HuH-7 (cell line): ENCODE measurements around the gene DDN.
A peak's percentile ranks its signal among the peaks of the same experiment; 100 is the strongest.

Experiments
- DNase-seq: peaks from one replicate; pipeline ENCODE4 v3.0.0; 2011; ENCODE audit warnings: low spot score

The DDN gene

DNA sequence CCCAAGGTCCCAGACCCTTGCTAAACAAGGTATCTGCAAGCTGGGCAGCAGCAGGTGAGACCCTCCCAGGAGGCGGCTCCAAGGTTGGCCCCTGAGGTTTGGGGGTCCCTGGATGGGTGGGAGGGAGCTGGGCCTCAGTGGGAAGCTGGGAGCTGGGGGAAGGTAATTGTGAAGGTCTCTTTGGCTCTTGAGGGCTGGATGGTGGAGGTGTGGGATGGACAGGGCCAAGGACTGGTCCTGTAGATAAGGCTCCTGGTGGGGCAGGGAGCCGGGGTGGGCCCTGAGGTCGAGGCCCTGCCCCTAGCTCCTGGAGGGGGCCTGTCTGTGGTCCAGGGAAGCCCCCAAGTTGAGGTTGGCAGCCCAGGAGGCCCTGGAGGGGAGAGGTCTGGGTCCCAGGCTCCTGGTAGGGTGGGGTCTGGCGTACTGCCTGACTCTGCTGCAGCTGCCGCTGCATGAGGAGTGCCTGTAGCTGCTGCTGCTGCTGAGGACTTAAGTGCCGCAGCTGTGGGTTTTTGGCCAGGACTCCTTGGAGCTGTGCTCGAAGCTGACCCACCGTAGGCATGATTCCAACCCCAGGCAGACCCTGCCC, 32.5 kb upstream of the DDN start:
- DNase-seq = no peak

- no peak for DNase-seq
These were observed 31.8 kb upstream of the DDN start for GRCh38 chr12:49030714-49031572.

DNA sequence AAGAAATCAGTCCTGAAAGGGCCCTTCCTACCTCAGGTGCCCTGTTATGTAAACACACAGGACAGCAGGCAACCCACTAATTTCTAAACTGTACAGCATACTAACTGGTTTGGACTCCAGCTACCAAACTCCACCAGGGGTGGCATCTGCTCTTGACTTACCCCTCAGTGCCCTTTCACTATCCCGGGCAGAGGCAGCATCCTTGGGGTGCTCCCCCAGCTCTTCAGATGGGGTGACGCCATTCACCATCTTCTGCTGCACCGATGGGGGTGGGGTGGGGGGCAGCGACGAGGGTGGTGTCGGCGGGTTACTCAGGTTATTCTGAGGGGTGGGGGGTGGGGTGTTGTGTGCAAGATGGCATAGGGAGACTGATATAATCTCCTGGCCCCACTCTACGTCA, 30.9 kb upstream of the DDN start:
- DNase-seq = no peak

DNA sequence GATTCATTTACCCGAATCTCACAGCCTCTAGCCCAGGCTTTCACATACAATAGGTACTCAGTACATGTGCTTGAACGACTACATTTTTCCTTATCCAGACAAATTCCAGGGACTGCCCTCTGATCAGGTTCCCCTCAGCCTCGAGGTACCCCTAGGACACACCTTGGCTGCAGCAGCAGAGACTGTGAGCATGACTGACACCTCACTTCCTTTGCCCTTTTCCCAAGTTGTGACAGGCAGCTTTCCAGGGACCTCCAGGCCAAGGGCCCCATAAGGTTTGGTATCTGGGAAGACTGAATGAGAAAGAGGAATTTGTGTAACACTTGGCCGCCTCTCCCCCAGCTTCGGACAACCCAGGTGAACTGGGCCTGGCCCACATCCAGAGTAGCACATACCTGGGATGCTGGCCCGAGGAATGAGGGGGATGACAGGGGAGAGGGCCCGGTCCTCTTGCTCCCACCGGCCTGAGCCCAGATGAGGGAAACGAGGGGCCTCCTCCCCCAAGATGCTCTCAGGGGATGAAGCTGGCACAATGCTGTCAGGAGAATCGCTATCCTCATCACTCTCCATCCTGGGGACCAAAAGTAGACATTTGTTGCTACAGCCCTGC, 29.6 kb upstream of the DDN start:
- no peak for DNase-seq

- DNase-seq = no peak
These were observed 28.8 kb upstream of the DDN start for GRCh38 chr12:49027846-49028555.

GRCh38 chr12:49026678-49027480, 27.7 kb upstream of the DDN start:
- no peak for DNase-seq

GRCh38 chr12:49026101-49026500, 26.9 kb upstream of the DDN start:
- DNase-seq = no peak

- DNase-seq = no peak
These were observed 26.3 kb upstream of the DDN start for GRCh38 chr12:49025463-49025862.

GRCh38 chr12:49024543-49024942, 25.4 kb upstream of the DDN start:
- DNase-seq = no peak

DNA sequence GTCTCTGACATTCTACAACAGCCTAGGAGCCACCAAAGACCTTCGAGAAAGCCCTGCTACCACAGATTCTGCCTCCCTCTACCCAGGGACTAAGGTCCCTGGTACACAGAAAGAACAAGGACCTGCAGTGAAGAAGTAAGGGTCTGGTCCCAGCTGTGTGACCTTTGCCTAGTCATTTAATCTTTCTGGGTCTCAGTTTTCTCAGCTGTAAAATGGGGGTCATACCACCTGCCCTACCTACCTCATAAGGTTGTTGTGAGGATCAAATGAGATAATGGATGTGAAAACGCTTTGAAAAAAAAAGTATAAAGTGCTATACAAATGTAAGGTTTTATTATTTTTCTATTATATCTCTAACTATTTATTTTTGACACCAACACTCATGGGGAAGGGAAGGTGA, 24.6 kb upstream of the DDN start:
- no peak for DNase-seq

DNA sequence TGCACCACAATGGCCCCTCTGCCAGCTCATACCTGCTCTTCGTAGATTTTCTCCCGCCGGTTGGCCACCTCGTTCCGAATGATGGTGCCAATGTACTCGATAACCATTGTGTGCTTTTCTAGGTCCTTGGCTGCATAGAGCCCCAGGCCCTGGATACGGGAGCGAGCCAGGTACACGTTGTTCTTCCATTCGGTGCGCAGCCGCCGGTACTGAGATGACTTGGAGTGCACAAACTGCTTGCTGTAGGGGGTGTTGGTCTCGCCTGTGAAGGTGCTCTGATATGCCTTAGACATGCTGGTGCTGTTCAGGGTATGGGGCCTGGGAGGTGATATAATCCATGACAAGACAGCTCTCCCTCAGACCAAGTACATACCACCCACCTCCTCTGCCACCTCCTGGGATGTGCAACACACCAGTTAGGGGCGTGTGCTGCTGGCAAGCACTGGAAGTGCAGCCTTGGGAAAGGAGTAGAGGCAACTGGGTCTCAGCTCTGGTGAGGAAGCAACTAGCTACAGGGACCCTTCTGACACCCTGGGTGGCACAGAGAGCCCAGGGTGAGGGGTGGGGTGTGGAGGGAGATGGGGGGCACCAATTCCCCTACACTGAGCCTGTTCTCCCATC, 23.5 kb upstream of the DDN start:
- DNase-seq = no peak

GRCh38 chr12:49021292-49021915, 22.2 kb upstream of the DDN start:
- DNase-seq = no peak

DNA sequence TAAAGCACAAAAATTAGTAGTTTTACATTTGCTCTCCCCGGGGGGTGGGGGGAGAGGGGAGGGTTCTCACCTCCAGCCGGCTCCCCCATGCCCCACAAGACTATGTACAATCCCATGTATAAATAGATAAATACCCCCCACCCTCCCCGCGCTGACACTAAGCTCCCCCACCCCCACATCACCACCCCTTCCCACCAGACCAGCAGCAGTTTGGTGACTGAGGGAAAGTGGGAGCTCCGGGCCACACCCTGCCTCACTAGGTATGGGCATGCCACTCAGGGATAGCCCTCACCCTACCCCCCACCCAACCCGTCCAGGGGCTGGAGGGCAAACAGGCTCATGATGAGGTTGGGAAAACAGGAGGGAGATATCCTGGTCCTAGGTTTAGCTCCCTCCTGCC, 21.3 kb upstream of the DDN start:
- DNase-seq = no peak

DNA sequence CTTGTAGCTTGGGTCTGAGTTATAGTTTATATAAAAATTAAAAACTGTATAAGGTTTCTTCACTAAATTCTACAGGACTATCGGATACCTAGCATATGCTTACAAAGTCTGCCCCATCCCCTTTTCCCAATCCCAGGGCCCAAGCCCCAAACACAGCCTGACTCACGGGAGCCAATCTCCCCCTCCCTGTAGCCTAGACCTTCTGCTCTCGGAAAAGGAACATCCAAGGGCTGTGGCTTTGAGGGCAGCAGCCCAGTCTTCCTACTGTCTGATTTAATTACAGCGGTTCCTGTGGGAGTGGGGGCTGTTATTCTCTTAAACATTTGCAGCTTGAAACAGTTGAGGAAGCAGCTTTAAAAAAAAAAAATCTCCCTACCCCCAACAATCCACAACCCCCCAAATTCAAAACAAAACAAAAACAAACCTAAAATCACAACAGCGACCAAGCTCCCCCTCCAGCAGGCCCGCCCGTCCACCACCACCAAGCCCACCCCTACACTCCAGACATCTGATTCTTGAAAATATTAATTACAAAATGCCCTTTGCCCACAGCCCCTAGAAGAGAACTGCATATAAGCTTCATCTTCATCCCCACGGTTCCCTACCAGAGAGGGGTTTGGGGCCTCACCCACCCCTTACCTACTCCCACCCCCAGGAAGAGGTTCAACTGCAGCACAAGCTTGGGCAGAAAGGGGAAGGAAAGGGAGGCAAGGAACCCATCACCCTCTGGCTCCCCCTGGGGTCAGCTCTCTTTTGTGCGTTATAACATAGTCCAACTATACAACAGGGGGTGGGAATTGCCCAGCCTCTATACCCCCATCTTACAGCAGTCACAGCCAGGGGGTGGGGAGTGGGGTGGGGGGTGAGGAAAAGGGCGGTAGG, 20.5 kb upstream of the DDN start:
- DNase-seq = peak; percentile 88

DNA sequence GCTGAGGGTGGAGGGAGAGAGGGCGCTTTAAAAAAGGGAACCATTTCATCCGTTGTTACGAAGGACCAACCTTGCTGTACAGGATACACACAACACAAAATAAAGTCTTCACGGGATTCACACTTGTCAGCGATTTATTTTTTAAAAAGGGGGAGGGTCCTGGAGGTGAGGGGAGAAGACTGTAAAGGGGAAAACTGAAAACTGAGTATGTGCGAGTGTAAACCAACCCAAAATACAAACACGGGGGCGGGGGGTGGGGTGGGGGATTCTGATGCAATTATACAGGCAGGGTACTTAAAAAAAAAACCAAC, 19.9 kb upstream of the DDN start:
- peak; percentile 48 for DNase-seq

- DNase-seq = peak; percentile 97
These were observed 19.3 kb upstream of the DDN start, which contains the start of gene PRKAG1 for GRCh38 chr12:49018261-49019119. PRKAG1 (minus strand) TSS chr12:49018776; CDS start chr12:49018740, 36 bp downstream.

DNA sequence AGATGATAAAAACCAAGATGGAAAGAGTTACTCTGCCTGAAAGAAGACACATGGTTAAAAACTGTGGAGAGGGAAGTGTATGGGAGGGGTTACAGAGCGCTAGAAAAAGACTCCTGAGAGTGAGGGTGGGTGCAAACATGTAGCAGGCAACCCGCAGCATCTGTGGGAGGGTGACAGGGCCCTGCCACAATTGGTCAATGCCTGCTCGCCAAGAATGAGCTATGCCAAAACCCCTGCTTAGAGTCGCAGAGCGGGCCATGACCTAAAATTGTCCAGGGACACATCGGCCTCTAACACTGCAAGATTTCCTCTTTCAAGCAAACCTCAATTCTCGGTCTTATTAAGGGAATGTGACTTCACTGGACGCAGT, 18.7 kb upstream of the DDN start:
- DNase-seq = no peak

- no peak for DNase-seq
These were observed 16.0 kb upstream of the DDN start for GRCh38 chr12:49015196-49015595.

- DNase-seq = no peak
These were observed 15.4 kb upstream of the DDN start for GRCh38 chr12:49014547-49014946.
